GM12891 (cell line): ENCODE results near the gene DLST.

ENCODE experiments used
- DNase-seq: peaks from one replicate; pipeline ENCODE4 v3.0.0; 2011; ENCODE audit warnings: low spot score; ENCODE audit not compliant: insufficient read length
- FAIRE-seq: peaks from 2 replicates; lab custom pipeline; 2011; peaks lifted over from hg19 to GRCh38; lab: Jason Lieb, UNC
- PAX5 ChIP-seq: IDR thresholded peaks from 2 replicates; pipeline ENCODE4 v1.6.1; 2011; ENCODE audit warnings: low read length, moderate library complexity, mild to moderate bottlenecking; ENCODE audit not compliant: insufficient read depth, severe bottlenecking
- POLR2A ChIP-seq: IDR thresholded peaks from 2 replicates; pipeline ENCODE4 v1.6.1; 2011; ENCODE audit warnings: low read depth, low read length, control low read depth
- POLR2AphosphoS5 ChIP-seq: IDR thresholded peaks from 2 replicates; pipeline ENCODE4 v1.6.1; 2011; ENCODE audit warnings: low read depth, low read length, control low read depth
- POU2F2 ChIP-seq: IDR thresholded peaks from 2 replicates; pipeline ENCODE4 v1.6.1; 2011; ENCODE audit warnings: low read depth, mild to moderate bottlenecking, control low read depth, low read length, moderate library complexity
- SPI1 ChIP-seq: IDR thresholded peaks from 2 replicates; pipeline ENCODE4 v1.6.1; 2011; ENCODE audit warnings: low read depth, low read length, control low read depth
- TAF1 ChIP-seq: IDR thresholded peaks from 2 replicates; pipeline ENCODE4 v1.6.1; 2011; ENCODE audit warnings: low read depth, low read length, control low read depth

Gene DLST

GRCh38 chr14:74846168-74846567 is 35.5 kb upstream of the DLST start:
- no peak for DNase-seq
- TF ChIP-seq POLR2A = no peak
- no peak for TF ChIP-seq TAF1
- TF ChIP-seq PAX5 = no peak
- TF ChIP-seq SPI1 = no peak
- no peak for TF ChIP-seq POLR2AphosphoS5
- no peak for TF ChIP-seq POU2F2
- no peak for FAIRE-seq

- DNase-seq = no peak
- FAIRE-seq = peak; percentile 35
- no peak for TF ChIP-seq SPI1
- no peak for TF ChIP-seq TAF1
- TF ChIP-seq POLR2AphosphoS5 = no peak
- TF ChIP-seq POU2F2 = no peak
- TF ChIP-seq POLR2A = no peak
- TF ChIP-seq PAX5 = no peak
Measured at GRCh38 chr14:74846968-74847665, 34.6 kb upstream of the DLST start.

GRCh38 chr14:74848768-74849167 is 32.9 kb upstream of the DLST start:
- FAIRE-seq = no peak
- DNase-seq = no peak
- no peak for TF ChIP-seq SPI1
- TF ChIP-seq POLR2A = no peak
- no peak for TF ChIP-seq POLR2AphosphoS5
- TF ChIP-seq TAF1 = no peak
- no peak for TF ChIP-seq PAX5
- no peak for TF ChIP-seq POU2F2

- peak; percentile 59 for FAIRE-seq
- no peak for DNase-seq
Measured at GRCh38 chr14:74852922-74853530, 28.7 kb upstream of the DLST start.

GRCh38 chr14:74853581-74853980 is 28.1 kb upstream of the DLST start:
- no peak for FAIRE-seq
- no peak for DNase-seq
- TF ChIP-seq SPI1 = no peak
- TF ChIP-seq PAX5 = no peak
- no peak for TF ChIP-seq TAF1
- no peak for TF ChIP-seq POU2F2
- TF ChIP-seq POLR2A = no peak
- TF ChIP-seq POLR2AphosphoS5 = no peak

More at GRCh38 chr14:74852922-74853530, 28.7 kb upstream of the DLST start:
- TF ChIP-seq PAX5 (no peak), POLR2A (no peak), POU2F2 (no peak), SPI1 (no peak), TAF1 (no peak), POLR2AphosphoS5 (no peak)

- TF ChIP-seq POLR2A (no peak), SPI1 (no peak)
- no peak for DNase-seq
- FAIRE-seq = no peak
Measured at GRCh38 chr14:74855021-74855420, 26.7 kb upstream of the DLST start.

GRCh38 chr14:74855945-74856344 is 25.8 kb upstream of the DLST start:
- DNase-seq = no peak
- no peak for TF ChIP-seq POLR2AphosphoS5
- no peak for TF ChIP-seq PAX5
- TF ChIP-seq TAF1 = no peak
- TF ChIP-seq SPI1 = no peak
- no peak for TF ChIP-seq POU2F2
- no peak for TF ChIP-seq POLR2A
- no peak for FAIRE-seq

GRCh38 chr14:74856366-74856765 is 25.4 kb upstream of the DLST start:
- FAIRE-seq (no peak), DNase-seq (no peak)
- TF ChIP-seq TAF1 = no peak
- TF ChIP-seq POLR2AphosphoS5 = no peak
- no peak for TF ChIP-seq PAX5
- no peak for TF ChIP-seq POU2F2
- no peak for TF ChIP-seq POLR2A
- TF ChIP-seq SPI1 = no peak

- FAIRE-seq (no peak), DNase-seq (no peak)
- TF ChIP-seq POU2F2 = no peak
- no peak for TF ChIP-seq PAX5
- TF ChIP-seq POLR2A = no peak
- TF ChIP-seq POLR2AphosphoS5 = no peak
Measured at GRCh38 chr14:74858022-74858421, 23.7 kb upstream of the DLST start.
